SU-DHL-6 (cell line): ENCODE data around the gene TNFAIP8L1.
"Not testable (repeated sequence)": the region's sequence is repeated elsewhere in the genome, so short reads cannot be mapped to it uniquely, and the experiment has no call there.

Experiments used
- CTCF ChIP-seq: fragments of 200-600 bp; sonication (generic); IDR thresholded peaks from one replicate; pipeline ENCODE4 v1.5.1; 2017; ENCODE audit warnings: antibody characterized with exemption, mild to moderate bottlenecking, low read length, moderate library complexity; ENCODE audit not compliant: insufficient read depth, poor library complexity, severe bottlenecking
- EZH2phosphoT487 ChIP-seq: fragments of 200-600 bp; sonication (generic), shearing (Covaris generic); conservative IDR thresholded peaks from 2 replicates; pipeline ENCODE4 v1.6.1; 2018; ENCODE audit warnings: mild to moderate bottlenecking, antibody characterized with exemption, low read length, moderate library complexity, mixed read lengths

- TF ChIP-seq CTCF, EZH2phosphoT487: not testable (repeated sequence)
These were observed 40.7 kb downstream of the TNFAIP8L1 start for GRCh38 chr19:4680021-4680420.
